Embryonic facial prominence (tissue), 1 donor: ENCODE results near the gene EFL1.

Source experiments
- DNase-seq: peaks from one replicate; pipeline ENCODE4 v3.0.0-alpha.2; 2016; ENCODE audit errors: extremely low spot score

The EFL1 gene

GRCh38 chr15:82126346-82126745 lies 136.2 kb downstream of the EFL1 start:
- DNase-seq, result no peak

GRCh38 chr15:82124331-82125263 lies 137.9 kb downstream of the EFL1 start:
- no peak for DNase-seq

GRCh38 chr15:82122746-82123400 lies 139.7 kb downstream of the EFL1 start:
- DNase-seq, result no peak

- DNase-seq, result no peak
Measured at GRCh38 chr15:82118040-82118439, 144.5 kb downstream of the EFL1 start.

GRCh38 chr15:82117296-82117695 lies 145.2 kb downstream of the EFL1 start:
- no peak for DNase-seq

- DNase-seq, result no peak
Measured at GRCh38 chr15:82114660-82115059, 147.9 kb downstream of the EFL1 start.

GRCh38 chr15:82113106-82113715 lies 149.3 kb downstream of the EFL1 start:
- DNase-seq, result no peak

- DNase-seq, result peak; percentile 69
Measured at GRCh38 chr15:82111918-82112317, 150.6 kb downstream of the EFL1 start.

GRCh38 chr15:82110144-82110543 lies 152.4 kb downstream of the EFL1 start:
- no peak for DNase-seq

GRCh38 chr15:82108489-82109078 lies 153.9 kb downstream of the EFL1 start:
- no peak for DNase-seq

- DNase-seq, result no peak
Measured at GRCh38 chr15:82106679-82107078, 155.9 kb downstream of the EFL1 start.

GRCh38 chr15:82105451-82106215 lies 156.9 kb downstream of the EFL1 start:
- DNase-seq, result no peak

- DNase-seq, result no peak
Measured at GRCh38 chr15:82103468-82103867, 159.1 kb downstream of the EFL1 start.

GRCh38 chr15:82100111-82100929 lies 162.2 kb downstream of the EFL1 start:
- DNase-seq, result no peak

GRCh38 chr15:82098674-82099073 lies 163.9 kb downstream of the EFL1 start:
- no peak for DNase-seq

- no peak for DNase-seq
Measured at GRCh38 chr15:82095803-82096202, 166.7 kb downstream of the EFL1 start.

- DNase-seq, result no peak
Measured at GRCh38 chr15:82093774-82094211, 168.7 kb downstream of the EFL1 start.

GRCh38 chr15:82093325-82093724 lies 169.2 kb downstream of the EFL1 start:
- no peak for DNase-seq

GRCh38 chr15:82091636-82092140 lies 170.8 kb downstream of the EFL1 start:
- no peak for DNase-seq

GRCh38 chr15:82086243-82086995 lies 176.1 kb downstream of the EFL1 start:
- no peak for DNase-seq
